GM19395 (cell line): ENCODE data around the gene CYB561D2.
A peak's percentile ranks its signal among the peaks of the same experiment; 100 is the strongest.

Experiments used
- ATAC-seq: cut with Tn5 transposase; IDR thresholded peaks from one replicate; pipeline ENCODE4 v1.9.1; 2021; ENCODE audit warnings: mild to moderate bottlenecking, moderate library complexity; ENCODE audit not compliant: unreplicated experiment

Gene CYB561D2

DNA sequence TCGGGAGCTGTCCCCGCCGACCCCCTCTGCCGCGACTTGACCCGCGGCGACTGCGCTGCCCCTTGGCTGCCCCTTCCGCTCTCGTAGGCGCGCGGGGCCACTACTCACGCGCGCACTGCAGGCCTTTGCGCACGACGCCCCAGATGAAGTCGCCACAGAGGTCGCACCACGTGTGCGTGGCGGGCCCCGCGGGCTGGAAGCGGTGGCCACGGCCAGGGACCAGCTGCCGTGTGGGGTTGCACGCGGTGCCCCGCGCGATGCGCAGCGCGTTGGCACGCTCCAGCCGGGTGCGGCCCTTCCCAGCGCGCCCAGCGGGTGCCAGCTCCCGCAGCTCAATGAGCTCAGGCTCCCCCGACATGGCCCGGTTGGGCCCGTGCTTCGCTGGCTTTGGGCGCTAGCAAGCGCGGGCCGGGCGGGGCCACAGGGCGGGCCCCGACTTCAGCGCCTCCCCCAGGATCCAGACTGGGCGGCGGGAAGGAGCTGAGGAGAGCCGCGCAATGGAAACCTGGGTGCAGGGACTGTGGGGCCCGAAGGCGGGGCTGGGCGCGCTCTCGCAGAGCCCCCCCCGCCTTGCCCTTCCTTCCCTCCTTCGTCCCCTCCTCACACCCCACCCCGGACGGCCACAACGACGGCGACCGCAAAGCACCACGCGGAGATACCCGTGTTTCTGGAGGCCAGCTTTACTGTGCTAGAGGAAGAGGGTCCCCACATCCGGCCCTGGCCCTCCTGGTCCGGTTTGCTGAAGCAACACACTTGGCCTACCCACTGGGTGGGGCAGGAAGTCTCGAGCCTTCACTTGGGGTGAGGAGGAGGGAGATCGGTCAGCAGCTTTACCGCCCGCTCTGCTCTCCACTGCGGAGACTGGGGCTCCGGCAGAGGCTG lies 10.0 kb upstream of the CYB561D2 start, which contains the start of gene RASSF1:
Gene RASSF1 (minus strand): TSS at position 389 of the 882 bp plus-strand sequence. CDS start 31 bp downstream, at position 358.
- ATAC-seq: no peak

DNA sequence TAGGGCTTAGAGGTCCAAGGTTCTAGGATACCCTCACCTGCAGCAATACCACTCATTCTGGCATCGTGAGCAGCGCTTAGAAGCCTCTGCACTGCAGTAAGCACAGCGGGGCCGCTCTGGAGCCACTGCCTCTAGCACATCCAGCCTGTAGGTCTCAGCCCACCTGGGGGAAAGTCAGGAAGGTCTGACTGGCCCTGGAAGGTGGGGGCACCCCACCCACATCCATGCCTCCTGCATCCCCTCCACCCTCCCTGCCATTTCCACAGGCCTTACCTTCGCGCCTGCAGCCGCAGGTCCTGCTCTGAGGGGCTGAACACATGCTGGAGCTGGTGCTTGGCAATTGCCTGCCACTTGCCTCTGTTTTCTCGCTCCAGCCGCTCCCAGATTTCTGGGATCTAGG lies 9.1 kb upstream of the CYB561D2 start:
- no peak for ATAC-seq

DNA sequence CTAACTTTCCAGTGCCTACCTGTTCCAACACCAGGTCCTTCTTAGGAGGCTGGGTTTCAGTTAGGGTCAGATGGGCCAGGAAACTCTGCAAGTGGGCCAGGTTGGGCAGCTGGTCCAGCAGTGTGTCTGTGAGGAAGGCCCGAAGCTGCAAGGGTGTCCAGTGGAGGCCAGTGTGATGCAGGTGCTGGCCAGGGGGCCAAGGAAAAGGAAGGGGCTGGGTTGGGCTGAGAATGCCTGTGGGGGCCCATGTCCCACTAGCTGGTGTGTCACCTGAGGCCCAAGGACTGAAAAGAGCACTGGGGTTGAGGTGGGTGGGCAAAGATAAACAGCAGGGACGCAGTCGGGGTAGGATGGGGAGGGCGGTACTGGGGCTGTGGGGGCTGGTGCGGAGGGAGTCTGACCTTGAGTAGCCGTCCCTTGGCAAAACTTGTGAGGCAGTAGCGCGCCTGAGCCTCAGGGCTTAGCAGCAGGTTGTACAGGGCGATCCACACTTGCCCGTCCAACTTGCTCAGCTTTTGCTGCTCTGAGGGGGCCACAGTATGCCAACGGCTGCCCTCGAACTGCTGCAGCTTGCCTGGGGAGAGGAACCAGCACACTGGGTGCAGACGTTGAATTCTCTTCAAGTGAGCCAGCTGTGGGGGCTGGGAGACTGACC lies 8.5 kb upstream of the CYB561D2 start:
- ATAC-seq: no peak

DNA sequence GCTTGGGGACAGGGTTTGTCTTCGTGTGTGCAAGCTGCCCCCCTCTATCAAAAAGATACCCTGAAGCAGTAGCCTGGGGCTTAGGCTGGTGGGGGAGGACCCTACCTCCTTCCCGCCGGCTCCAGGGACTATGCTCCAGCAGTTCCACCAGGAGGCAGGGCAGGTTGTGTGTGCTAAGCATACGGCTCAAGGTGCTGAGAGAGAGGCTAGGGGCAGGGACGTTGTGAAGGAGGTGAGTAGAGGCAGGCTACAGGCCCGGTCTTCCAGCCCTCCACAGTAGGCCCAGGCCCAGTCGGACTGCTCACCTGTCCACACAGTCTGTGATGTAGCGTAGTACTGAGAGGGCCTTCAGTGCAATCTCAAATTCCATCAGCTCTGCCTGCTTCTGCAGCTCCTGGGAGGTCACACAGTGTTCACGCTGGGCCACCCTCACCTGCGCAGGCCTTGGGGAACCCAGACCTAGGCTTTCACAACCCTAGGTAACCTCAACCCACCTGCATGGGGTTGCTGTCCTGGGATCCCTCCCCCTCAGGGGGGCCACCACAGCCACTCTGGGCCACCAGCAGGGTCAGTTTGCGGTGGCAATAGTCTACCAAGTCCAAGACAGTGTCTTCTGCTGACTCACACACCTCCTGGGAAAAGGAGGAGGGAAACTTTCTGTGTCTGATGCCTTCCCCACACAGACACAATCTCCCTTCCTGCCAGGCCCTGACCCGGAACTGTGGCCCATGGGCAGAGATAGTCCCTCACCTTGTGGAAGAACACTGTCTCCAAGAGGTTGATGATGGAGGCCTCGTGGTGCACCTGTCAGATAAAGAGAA lies 7.6 kb upstream of the CYB561D2 start:
- no peak for ATAC-seq

DNA sequence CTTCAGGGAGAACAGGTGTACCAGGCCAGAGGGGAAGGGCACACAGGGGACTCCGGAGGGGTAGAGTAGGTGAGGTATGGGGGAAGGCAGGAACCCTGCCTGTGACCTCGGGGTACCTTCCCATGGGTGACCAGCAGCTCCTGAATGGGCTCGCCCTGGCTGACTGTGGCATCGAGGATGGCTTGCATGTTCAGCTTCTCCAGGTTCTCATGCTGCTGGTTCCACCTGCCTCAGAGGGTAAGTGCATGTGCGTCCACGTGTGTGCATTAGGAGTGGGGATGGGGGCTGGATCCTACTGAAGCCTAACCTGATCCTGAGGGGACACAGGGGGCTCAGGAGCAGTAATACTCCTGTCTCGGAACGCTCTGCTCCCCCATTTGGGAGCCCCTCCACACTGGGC lies 5.7 kb upstream of the CYB561D2 start:
- no peak for ATAC-seq

DNA sequence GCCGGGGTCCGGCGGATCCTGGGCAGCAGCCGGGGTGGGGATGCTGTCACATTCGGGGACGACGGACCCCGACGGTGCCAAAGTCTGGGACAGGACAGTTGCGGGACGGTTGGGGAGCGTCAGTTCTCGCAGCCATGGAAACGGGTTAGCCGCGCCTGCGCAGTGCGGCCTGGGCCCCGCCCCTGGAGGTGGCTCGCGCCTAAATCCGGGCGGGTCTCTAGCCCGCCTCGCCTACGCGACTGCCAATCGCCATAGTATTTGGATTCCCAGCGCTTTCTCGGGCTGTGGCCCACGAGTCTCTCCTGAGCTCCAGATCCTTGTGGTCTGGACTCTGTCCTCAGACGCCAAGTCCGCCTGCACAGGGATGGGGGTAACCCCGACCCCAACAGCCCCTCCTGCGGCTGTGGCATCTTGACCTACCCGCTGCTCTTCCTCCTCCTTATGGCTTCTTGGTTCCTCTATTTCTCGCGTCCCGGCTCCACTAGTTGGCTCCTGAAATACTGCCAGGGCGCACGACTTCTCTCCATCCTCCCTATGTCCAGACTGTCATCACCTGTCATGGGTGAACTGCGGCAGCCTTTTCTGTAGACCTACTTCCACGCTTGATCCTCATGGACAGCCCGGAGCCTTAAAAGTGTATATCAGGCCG lies 5.0 kb upstream of the CYB561D2 start, which contains the start of gene ZMYND10:
Gene ZMYND10 (minus strand): TSS at position 147 of the 649 bp plus-strand sequence. CDS start 153 bp downstream, outside the sequence.
- ATAC-seq: no peak

DNA sequence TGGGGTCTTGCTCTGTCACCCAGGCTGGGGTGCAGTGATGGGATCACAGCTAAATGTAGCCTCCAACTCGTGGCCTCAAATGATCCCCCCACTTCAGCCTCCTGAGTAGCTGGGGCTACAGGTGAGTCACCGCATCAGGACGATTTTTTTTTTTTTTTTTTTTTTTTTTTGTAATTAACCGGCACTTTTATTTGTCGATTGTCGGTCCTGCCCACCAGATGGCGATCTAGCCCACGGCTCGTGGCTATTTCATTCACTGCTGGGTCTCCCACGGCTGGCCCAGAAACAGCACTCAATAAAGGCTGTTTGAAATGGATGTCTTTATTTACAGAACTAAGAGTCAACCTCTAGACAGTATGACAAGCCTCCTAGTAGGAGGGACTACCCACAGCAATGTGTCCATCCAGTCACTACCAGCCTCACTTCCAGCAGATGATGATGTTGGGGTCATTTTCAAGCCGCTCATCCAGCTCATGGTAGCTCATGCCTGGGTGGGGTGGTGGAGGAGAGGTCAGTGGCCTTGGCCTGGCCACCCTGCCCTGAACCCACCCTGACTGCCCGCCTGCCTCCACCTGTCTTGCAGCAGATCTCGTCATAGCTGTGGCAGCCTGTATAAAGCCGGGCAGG lies 3.4 kb upstream of the CYB561D2 start:
- no peak for ATAC-seq

DNA sequence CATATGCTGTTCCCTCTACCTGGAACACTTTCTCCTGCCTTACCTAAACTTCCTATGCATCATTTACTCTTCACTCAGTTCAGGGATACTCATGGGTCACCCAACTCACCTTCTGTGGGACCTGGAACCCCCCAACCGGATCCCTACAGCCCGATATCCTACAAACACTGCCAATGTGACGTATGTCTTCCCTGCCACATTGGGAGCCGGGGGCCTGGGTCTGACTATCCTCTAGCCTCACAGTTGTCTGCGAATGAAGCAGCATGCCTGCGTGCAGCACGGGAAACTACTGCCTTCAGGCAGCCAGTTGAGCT lies 492 bp upstream of the CYB561D2 start:
- no peak for ATAC-seq

DNA sequence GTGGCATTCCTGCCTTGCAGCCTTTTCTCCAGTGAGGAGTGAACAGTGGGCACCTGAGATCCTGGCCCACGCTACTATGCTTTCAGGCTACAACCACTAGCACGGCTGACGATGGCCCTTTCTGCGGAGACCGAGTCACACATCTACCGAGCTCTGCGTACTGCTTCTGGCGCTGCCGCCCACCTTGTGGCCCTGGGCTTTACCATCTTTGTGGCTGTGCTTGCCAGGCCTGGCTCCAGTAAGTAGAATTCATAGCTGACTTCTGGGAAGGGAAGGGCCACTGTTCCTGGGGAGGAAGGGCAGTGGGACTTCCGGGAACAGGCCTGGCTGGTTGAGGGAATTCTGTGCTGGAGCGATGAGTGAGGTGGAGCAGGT lies 648 bp downstream of the CYB561D2 start:
- no peak for ATAC-seq

DNA sequence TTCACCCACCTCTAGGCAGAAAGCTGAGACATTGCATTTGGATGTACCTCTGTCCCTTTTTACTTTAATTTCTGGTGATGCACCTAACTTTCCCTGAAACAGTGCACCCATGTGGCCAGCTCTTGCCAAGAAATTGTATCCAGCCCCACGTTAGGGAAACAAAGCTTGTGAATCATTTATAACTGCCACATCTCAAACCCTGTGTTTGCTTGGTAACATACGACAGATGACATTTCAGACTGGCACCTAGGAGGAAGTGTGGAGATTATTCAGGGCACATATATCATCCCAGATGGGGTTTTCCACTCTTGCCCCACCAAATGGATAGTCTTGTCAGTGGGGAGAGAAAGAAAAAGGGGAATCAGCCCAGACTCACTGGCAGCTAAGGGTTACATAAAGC lies 2.1 kb downstream of the CYB561D2 start:
- no peak for ATAC-seq

DNA sequence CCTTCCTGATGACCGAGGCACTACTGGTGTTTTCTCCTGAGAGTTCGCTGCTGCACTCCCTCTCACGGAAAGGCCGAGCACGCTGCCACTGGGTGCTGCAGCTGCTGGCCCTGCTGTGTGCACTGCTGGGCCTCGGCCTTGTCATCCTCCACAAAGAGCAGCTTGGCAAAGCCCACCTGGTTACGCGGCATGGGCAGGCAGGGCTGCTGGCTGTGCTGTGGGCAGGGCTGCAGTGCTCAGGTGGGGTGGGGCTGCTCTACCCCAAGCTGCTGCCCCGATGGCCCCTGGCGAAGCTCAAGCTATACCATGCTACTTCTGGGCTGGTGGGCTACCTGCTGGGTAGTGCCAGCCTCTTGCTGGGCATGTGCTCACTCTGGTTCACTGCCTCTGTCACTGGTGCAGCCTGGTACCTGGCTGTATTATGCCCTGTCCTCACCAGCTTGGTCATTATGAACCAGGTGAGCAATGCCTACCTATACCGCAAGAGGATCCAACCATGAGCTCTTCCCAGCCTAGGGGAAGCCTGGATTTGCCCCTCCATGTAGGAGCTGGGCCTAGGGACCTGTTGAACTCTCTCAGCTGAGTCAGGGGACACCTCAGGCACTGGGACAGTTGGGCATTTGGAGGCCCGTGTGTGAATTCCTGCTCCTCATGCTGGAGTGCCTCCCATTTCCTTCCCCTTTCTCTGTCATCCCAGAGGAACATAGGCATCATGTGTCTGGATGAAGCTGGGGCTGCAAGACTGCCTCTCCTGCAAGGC lies 2.8 kb downstream of the CYB561D2 start:
- no peak for ATAC-seq

DNA sequence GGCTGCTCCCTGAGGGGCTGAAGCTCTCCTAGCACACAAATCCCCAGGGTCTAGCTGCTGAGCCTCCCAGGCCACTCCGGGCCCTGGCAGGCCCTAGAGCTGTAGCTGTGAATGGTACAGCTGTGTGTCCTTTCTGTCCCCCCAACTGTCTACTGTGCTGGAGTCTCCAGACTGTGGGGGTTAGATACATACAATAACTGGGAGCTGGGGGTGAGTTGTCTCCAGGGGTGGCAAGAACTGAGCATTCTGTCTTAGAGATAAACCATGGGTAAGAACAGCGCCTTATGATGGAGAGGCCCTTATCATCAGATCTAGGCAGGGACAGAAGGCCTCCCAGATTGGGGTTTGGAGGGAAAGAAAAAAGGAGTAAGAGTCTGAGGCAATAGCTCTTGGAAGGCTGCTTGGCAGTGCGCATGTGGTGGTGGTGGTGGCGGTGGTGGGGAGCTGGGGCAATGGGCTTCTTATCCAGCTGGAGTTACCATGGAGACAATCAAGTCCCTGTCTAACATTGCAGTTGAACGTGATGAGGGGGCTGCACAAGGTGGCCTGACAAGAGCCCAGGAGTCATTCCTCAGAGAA lies 3.6 kb downstream of the CYB561D2 start:
- ATAC-seq: no peak

DNA sequence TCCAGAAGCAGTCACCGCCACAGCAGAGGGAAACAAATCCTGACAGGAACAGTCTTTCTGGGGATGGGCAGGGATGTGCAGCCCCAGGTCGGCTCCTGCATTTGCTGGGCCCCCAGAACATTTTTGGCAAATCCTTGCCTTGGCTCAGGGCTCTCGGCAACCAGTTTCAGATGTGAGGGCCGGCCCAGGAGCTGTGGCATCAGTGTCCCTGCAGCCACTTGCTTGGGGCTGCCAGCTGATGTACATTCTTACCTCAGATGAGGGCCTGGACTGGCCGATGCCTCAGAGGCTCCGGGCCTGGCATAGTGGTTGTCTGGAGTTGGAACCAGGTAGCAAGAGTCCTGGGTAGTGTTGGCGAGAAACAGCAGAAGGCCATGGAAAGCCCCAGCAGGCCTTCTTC lies 4.2 kb downstream of the CYB561D2 start:
- no peak for ATAC-seq

DNA sequence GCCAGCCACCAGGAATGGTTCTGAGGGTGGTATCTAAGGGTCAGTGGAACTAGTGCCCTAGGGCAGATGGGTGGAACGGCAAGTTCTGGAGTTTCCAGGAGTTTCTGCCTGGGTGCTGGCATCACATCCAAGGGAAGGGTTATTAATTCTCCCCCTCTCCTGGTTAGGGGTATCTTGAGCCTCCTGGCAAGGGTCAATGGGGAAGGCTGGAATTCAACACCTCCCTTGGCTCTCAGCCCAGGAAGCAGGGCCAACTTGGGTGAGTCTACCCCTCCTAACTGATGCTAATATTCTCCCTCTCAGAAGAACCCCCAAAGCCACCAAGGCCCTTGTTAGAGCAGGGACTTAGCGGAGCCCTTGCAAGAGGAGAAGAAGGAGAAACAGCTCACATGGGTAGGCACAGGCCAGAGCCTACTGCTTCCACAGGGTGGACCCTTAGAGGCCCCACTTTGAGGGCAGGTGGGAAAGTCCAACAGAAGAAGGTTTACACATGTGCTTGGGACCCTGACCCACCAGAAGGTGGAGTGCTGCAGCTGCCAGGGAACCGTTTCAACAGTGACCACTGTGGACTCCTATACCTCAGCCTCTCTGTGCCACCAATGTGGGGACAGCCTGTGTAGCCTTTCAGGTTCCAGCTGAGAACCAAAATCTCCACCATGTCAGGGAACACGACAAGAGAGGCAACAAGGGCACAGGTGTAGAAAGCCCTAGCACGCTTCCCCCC lies 5.3 kb downstream of the CYB561D2 start:
- ATAC-seq: no peak

DNA sequence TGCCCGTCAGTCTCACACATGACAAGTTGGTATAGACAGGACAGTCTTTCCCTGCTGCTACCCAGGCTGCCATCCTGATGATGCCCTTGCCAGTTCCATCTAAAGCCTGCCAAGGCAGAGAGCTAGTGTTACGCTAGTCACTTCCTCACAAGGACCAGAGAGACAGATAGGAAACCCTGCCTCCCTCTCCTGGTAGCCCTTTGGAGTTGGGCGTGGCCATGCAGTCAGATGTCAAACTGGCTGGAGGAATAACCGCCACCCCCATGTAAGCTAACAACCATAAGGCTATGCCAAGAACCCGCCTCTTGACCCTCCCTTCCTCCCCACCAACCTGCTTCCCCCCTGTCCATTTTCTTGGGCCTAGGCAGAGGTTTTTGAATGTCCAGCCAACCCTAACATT lies 5.9 kb downstream of the CYB561D2 start:
- no peak for ATAC-seq

DNA sequence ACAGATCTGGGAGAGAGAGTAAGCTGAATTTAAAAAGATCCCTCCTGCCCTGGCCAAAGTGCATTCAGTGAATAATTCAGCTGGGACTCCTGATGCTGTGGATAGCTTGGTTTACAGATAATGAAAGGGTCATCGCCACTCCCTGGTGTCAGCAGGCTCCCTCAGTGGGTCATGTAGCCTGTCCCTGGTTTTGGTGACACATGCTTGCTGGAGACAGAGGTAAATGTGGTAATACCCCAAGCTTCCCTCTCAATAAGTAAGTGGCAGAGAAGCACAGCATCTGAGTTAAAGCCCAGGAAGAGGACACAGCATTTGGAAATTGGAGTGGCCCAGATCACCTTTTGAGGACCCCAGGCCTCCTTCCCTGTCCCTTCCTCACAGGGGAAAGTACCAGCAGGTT lies 6.8 kb downstream of the CYB561D2 start:
- ATAC-seq: no peak

DNA sequence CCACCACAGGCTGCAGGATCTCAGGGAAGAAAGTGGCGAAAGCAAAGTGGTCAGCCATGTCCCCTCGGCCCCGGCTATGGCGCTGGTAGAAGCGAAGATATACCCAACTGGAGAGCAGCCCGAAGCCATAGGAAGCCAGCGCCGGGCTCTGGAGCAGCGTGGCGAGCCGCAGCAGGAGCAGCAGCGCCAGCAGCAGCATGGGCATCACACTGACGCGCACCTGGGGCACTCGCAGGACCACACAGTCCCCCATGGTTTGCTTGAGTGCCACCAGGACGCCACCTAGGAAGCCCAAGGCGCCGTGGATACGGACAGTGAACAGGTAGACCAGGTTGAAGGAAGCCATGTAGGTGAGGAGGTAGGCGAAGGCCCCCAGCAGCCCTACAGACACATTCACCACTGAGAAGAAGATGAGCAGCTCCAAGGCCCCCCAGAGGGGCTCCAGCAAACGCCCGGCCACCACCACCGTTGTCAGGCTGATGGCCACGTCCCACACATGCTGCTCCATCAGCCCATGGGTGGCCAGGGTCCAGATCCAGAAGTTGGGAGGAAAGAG lies 7.8 kb downstream of the CYB561D2 start:
- ATAC-seq: no peak

DNA sequence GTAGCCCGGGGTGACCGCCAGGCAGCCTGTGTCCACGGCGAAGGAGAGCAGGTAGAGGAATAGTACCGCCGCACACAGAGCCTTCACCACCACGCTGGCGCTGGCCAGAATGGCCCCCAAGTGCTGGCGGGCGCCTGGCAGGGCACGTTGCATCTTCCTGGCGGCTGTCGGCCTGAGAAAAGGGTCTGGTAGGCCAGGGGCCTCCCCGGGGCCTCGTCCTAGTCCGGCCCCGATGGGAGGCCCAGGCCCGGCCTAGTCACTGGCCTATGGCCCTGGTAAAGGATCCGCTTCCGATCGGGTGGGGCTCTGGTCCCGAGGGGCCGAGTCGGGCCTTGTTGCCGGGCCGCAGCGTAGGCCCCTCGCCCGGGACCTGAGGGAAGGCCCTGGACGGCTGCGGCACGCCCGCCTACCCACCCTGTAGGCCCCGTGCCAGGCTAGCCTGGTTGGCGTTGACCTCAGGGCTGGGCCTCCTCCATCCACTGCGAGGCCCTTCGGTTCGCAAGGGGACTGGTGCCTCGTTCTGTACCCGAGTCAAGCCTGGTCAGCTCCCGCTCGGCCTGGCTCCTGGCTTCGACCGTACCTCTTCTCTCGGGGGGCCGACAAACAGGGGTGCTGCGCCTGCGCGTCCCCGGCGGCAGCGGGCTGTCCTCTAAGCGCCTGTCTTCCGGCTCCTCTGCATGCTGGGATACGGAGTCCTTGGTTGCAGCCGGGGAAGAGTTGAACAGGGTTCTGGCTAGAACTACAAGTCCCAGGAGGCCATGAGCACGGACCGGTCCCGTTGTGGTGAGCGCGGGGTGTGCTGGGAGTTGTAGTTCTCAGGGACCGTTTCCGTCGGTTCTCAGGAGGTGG lies 8.5 kb downstream of the CYB561D2 start, which contains the start of gene TMEM115:
Gene TMEM115 (minus strand): TSS at position 611 of the 849 bp plus-strand sequence. CDS start 458 bp downstream, at position 153.
- ATAC-seq: peak; percentile 99
